Neutrophil (primary cell): ENCODE results near the gene LTV1.

Experiments used
- H3K27ac ChIP-seq: fragments of 200-600 bp; sonication (generic); 2 replicates; pipeline ENCODE4 v1.5.1; 2016; ENCODE audit warnings: mild to moderate bottlenecking, moderate library complexity
- H3K27me3 ChIP-seq: fragments of 200-600 bp; sonication (generic); 2 replicates; pipeline ENCODE4 v1.6.0; 2016; ENCODE audit warnings: mild to moderate bottlenecking
- H3K36me3 ChIP-seq: fragments of 200-600 bp; sonication (generic); 2 replicates; pipeline ENCODE4 v1.5.1; 2017
- H3K4me1 ChIP-seq, 2 experiments: fragments of 200-600 bp in 1 of 2; sonication (generic) in 1 of 2; 1 replicate in 1 of 2; 2 replicates in 1 of 2; pipeline versions ENCODE4 v1.5.1 to v1.6.1; 2013 to 2016; ENCODE audit warnings: low read depth in 1 of 2, low read length in 1 of 2, mild to moderate bottlenecking in 1 of 2, moderate library complexity in 1 of 2; ENCODE audit not compliant: control insufficient read depth in 1 of 2, insufficient read depth in 1 of 2
- H3K4me3 ChIP-seq, 2 experiments: fragments of 200-600 bp in 1 of 2; sonication (generic) in 1 of 2; 1 replicate in 1 of 2; 2 replicates in 1 of 2; pipeline ENCODE4 v1.5.1; 2013 to 2016; ENCODE audit warnings: low read depth in 1 of 2, low read length in 1 of 2, mild to moderate bottlenecking in 1 of 2, moderate library complexity in 1 of 2
- H3K9me3 ChIP-seq: fragments of 200-600 bp; sonication (generic); 2 replicates; pipeline ENCODE4 v1.5.1; 2016
- TF ChIP-seq, protein P1 (sequence below): fragments of 200-600 bp; sonication (generic); IDR thresholded peaks from 2 replicates; pipeline ENCODE4 v1.5.1; 2016; ENCODE audit warnings: antibody characterized with exemption

LTV1 gene

DNA sequence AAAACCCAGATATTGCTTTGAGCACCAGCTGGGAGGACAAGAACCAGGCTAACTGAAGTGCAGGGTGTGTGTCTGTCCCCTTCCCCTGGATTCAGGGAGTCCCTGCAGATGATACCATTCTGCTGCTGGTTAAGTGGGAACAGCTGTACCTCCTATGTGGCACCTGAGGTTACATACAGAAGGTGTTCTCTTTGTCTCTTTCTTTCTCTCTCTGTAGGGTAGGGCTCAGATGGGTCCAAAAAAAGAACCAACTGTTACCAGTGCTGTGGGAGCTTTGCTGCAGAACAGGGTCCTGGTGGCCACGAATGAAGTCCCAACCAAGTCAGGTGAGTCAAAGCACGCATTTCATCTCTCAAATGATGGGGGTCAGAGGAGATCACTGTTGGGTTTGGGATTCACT lies 59.7 kb downstream of the LTV1 start:
- TF ChIP-seq, protein P1, sequence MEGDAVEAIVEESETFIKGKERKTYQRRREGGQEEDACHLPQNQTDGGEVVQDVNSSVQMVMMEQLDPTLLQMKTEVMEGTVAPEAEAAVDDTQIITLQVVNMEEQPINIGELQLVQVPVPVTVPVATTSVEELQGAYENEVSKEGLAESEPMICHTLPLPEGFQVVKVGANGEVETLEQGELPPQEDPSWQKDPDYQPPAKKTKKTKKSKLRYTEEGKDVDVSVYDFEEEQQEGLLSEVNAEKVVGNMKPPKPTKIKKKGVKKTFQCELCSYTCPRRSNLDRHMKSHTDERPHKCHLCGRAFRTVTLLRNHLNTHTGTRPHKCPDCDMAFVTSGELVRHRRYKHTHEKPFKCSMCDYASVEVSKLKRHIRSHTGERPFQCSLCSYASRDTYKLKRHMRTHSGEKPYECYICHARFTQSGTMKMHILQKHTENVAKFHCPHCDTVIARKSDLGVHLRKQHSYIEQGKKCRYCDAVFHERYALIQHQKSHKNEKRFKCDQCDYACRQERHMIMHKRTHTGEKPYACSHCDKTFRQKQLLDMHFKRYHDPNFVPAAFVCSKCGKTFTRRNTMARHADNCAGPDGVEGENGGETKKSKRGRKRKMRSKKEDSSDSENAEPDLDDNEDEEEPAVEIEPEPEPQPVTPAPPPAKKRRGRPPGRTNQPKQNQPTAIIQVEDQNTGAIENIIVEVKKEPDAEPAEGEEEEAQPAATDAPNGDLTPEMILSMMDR: no peak
- Histone ChIP-seq H3K4me1 (no peaks in the 10 kb centered on the region), H3K4me3 (no peak overlapping the region), H3K27ac (no peak overlapping the region), H3K36me3 (no peaks in the 10 kb centered on the region), H3K9me3 (no peaks in the 10 kb centered on the region), H3K27me3 (no peaks in the 10 kb centered on the region)

- Histone ChIP-seq H3K36me3 (no peaks in the 10 kb centered on the region), H3K27ac (no peak overlapping the region), H3K9me3 (no peaks in the 10 kb centered on the region), H3K27me3 (no peaks in the 10 kb centered on the region), H3K4me1 (no peaks in the 10 kb centered on the region), H3K4me3 (no peak overlapping the region)
- TF ChIP-seq, protein P1: no peak
These were observed 67.9 kb downstream of the LTV1 start for GRCh38 chr6:143911028-143911427.

DNA sequence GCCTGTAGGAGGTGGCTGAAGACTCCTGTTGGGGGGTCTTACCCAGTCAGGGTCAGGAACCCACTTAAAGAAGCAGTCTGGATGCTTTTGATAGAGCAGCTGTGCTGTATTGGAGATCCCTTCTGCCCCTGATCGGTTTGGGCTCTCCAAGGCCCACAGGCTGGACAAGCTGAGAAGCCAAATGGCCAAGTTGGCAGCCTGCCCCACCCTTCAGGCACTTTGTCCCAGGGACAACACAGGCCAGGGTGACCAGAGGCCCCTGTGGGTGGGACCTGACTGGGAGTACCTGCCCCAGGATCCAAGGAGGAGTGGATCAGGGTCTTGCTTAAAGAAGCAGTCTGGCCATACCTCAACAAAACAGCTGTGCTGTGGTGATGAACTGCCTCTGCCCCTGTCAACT lies 69.5 kb downstream of the LTV1 start:
- H3K27ac ChIP-seq: no peak overlapping the region
- TF ChIP-seq, protein P1: no peak
- no peaks in the 10 kb centered on the region for H3K4me1 ChIP-seq
- H3K27me3 ChIP-seq: no peaks in the 10 kb centered on the region
- no peak overlapping the region for H3K4me3 ChIP-seq
- no peaks in the 10 kb centered on the region for H3K9me3 ChIP-seq
- no peaks in the 10 kb centered on the region for H3K36me3 ChIP-seq
